Stomach (tissue), 4 donors: ENCODE measurements around the gene MCC.

ENCODE experiments used
- CTCF ChIP-seq, 7 experiments: fragments of 450-650 bp in 4 of 7; fragments of 200-600 bp in 3 of 7; sonication (generic) in 3 of 7; IDR thresholded peaks; one replicate each; pipeline ENCODE4 v1.5.1; 2016 to 2019; ENCODE audit warnings: antibody characterized with exemption in 7 of 7, control low read depth in 2 of 7, mild to moderate bottlenecking in 1 of 7
- POLR2AphosphoS5 ChIP-seq, 3 donors: sonication (generic); formaldehyde crosslinking; IDR thresholded peaks; one replicate each; pipeline ENCODE4 v1.6.1; 2016; ENCODE audit warnings: antibody characterized with exemption in 3 of 3

GRCh38 chr5:113095831-113096230 lies 392.4 kb downstream of the MCC start:
- no peak for TF ChIP-seq CTCF (IDR thresholded peaks at IDR 0.05)
- TF ChIP-seq POLR2AphosphoS5 (IDR thresholded peaks at IDR 0.05): no peak
